Measurements from ENCODE around the gene MED17. TPM values are rescaled to one million over a fixed set of nuclear protein-coding genes. Genes with fewer than 3 reads are reported as not detected.

MED17 gene
- polyA plus RNA-seq, 1 donor from 2014 or later = 82.7 TPM

DNA sequence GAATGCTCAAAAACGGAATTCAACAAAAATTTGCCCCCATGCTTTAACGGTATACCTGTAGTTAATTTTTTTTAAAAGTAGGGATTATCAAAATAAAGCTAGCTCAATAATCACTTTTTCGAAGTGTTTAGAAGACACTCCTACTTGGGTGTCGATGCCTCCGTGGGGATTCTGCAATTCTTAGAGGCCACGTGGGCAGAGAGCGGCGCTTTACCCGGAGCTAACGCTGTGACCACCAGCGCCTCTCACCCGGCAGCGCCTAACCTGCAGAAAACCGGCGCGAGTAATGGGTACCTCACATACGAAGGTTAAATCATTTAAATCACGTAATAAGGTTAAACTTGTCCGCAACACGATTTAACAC, 43.4 kb upstream of the MED17 start:
- Histone ChIP-seq H3K27me3 (ENCODE audit: insufficient read depth, low read depth, low read length) (no peaks in the 10 kb centered on the region), H3K4me2 (ENCODE audit: low read length) (peak overlapping the region; percentile 64), H3K9ac (ENCODE audit: low read length) (peak overlapping the region; percentile 92), H3K79me2 (replicated peaks; ENCODE audit: insufficient read depth, low read length) (peaks cover 46% of the 10 kb centered on the region), H3K9me2 (ENCODE audit: insufficient read depth, low read length) (no peaks in the 10 kb centered on the region), H3K9me3 (ENCODE audit: low read length) (no peaks in the 10 kb centered on the region), H3F3A (ENCODE audit: insufficient read depth, low read length, poor library complexity, severe bottlenecking) (no peaks in the 10 kb centered on the region), H3K27ac (ENCODE audit: low read length) (peak overlapping the region; percentile 91), H2AFZ (ENCODE audit: low read depth, low read length) (peak overlapping the region; percentile 81), H3K4me3 (ENCODE audit: low read length) (peak overlapping the region; percentile 87), H3K36me3 (ENCODE audit: insufficient read depth, low read length) (peaks cover 7% of the 10 kb centered on the region), H4K20me1 (ENCODE audit: insufficient read depth) (no peaks in the 10 kb centered on the region)
- TF ChIP-seq POLR2AphosphoS5 (IDR thresholded peaks at IDR 0.05) = no peak
- TF ChIP-seq TAF1 (IDR thresholded peaks at IDR 0.05; ENCODE audit: low read depth) = no peak
- no peak for TF ChIP-seq SMC3 (conservative IDR thresholded peaks at IDR 0.05; ENCODE audit: poor library complexity)
- TF ChIP-seq MXI1 (conservative IDR thresholded peaks at IDR 0.05; ENCODE audit: poor library complexity, severe bottlenecking) = peak; percentile 97
- no peak for TF ChIP-seq EP300 (conservative IDR thresholded peaks at IDR 0.05; ENCODE audit: poor library complexity, severe bottlenecking)
- TF ChIP-seq EZH2 (IDR thresholded peaks at IDR 0.05; ENCODE audit: borderline replicate concordance, insufficient read depth, low read length, poor library complexity, severe bottlenecking) = no peak
- TF ChIP-seq, protein P1, sequence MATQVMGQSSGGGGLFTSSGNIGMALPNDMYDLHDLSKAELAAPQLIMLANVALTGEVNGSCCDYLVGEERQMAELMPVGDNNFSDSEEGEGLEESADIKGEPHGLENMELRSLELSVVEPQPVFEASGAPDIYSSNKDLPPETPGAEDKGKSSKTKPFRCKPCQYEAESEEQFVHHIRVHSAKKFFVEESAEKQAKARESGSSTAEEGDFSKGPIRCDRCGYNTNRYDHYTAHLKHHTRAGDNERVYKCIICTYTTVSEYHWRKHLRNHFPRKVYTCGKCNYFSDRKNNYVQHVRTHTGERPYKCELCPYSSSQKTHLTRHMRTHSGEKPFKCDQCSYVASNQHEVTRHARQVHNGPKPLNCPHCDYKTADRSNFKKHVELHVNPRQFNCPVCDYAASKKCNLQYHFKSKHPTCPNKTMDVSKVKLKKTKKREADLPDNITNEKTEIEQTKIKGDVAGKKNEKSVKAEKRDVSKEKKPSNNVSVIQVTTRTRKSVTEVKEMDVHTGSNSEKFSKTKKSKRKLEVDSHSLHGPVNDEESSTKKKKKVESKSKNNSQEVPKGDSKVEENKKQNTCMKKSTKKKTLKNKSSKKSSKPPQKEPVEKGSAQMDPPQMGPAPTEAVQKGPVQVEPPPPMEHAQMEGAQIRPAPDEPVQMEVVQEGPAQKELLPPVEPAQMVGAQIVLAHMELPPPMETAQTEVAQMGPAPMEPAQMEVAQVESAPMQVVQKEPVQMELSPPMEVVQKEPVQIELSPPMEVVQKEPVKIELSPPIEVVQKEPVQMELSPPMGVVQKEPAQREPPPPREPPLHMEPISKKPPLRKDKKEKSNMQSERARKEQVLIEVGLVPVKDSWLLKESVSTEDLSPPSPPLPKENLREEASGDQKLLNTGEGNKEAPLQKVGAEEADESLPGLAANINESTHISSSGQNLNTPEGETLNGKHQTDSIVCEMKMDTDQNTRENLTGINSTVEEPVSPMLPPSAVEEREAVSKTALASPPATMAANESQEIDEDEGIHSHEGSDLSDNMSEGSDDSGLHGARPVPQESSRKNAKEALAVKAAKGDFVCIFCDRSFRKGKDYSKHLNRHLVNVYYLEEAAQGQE (IDR thresholded peaks at IDR 0.05; ENCODE audit: borderline replicate concordance) = no peak
- TF ChIP-seq, protein P2, sequence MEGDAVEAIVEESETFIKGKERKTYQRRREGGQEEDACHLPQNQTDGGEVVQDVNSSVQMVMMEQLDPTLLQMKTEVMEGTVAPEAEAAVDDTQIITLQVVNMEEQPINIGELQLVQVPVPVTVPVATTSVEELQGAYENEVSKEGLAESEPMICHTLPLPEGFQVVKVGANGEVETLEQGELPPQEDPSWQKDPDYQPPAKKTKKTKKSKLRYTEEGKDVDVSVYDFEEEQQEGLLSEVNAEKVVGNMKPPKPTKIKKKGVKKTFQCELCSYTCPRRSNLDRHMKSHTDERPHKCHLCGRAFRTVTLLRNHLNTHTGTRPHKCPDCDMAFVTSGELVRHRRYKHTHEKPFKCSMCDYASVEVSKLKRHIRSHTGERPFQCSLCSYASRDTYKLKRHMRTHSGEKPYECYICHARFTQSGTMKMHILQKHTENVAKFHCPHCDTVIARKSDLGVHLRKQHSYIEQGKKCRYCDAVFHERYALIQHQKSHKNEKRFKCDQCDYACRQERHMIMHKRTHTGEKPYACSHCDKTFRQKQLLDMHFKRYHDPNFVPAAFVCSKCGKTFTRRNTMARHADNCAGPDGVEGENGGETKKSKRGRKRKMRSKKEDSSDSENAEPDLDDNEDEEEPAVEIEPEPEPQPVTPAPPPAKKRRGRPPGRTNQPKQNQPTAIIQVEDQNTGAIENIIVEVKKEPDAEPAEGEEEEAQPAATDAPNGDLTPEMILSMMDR (IDR thresholded peaks at IDR 0.05; ENCODE audit: poor library complexity, severe bottlenecking) = peak; percentile 38
- no peak for TF ChIP-seq RAD21 (conservative IDR thresholded peaks at IDR 0.05)

DNA sequence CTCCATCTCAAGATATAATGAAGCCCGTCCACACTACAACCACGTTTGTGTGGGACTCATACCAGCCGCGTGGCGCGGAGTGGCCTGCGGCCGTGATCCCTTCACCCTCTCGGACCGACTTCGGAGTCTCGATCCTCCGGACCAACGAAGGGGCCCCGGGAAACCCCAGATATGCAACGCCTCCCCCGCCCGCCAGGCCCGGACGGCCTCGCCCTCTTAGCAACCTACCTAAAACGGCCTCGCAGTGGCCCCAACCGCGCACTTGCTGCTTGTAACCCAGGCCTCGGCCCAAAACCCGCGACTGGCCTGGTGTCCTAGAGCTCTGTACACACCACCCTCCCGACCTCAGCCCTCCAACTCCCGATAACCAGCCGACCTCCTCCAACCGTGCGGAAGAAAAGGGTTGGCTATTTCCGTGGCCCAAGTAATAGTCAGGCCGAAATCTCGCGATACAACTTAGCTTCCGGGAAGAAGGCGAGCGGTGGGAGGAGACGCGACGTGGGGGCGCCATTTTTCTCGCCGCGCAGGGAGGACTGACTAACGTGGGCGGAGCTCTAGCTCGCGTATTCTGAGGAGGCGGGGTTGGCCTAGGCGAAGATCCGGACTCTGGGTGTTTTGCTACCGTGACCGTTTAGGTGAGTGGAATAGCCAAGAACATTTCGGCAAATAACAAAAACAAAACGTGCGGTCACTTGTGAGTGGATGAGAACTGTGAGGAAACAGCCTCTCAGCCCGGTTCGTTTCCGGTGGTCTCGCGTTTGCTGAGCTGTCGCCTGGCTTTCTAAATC, 42.8 kb upstream of the MED17 start, which contains the start of the genes C11orf54 and TAF1D:
TSS of gene C11orf54 (plus strand) at position 579 of the 788 bp plus-strand sequence. CDS start 5,722 bp downstream, outside the sequence.
TSS of gene TAF1D (minus strand) at position 402 of the 788 bp plus-strand sequence. CDS start 2,191 bp downstream, outside the sequence.
- Histone ChIP-seq H3K9me2 (ENCODE audit: insufficient read depth, low read length) (no peaks in the 10 kb centered on the region), H3K9ac (ENCODE audit: low read length) (peak within 1 kb of the TSS; percentile 92), H3K4me3 (ENCODE audit: low read length) (peak within 1 kb of the TSS; percentile 87), H4K20me1 (ENCODE audit: insufficient read depth) (no peaks in the 10 kb centered on the region), H3F3A (ENCODE audit: insufficient read depth, low read length, poor library complexity, severe bottlenecking) (no peaks in the 10 kb centered on the region), H3K4me2 (ENCODE audit: low read length) (peak within 1 kb of the TSS; percentile 64), H3K36me3 (ENCODE audit: insufficient read depth, low read length) (peaks cover 7% of the 10 kb centered on the region), H3K27me3 (ENCODE audit: insufficient read depth, low read depth, low read length) (no peaks in the 10 kb centered on the region), H3K79me2 (replicated peaks; ENCODE audit: insufficient read depth, low read length) (peaks cover 46% of the 10 kb centered on the region), H3K27ac (ENCODE audit: low read length) (peak within 1 kb of the TSS; percentile 91), H2AFZ (ENCODE audit: low read depth, low read length) (peak within 1 kb of the TSS; percentile 81), H3K9me3 (ENCODE audit: low read length) (no peaks in the 10 kb centered on the region)
- TF ChIP-seq SMC3 (conservative IDR thresholded peaks at IDR 0.05; ENCODE audit: poor library complexity) (peak; percentile 10), RAD21 (conservative IDR thresholded peaks at IDR 0.05) (no peak), MXI1 (conservative IDR thresholded peaks at IDR 0.05; ENCODE audit: poor library complexity, severe bottlenecking) (peak; percentile 93), EZH2 (IDR thresholded peaks at IDR 0.05; ENCODE audit: borderline replicate concordance, insufficient read depth, low read length, poor library complexity, severe bottlenecking) (no peak), TAF1 (IDR thresholded peaks at IDR 0.05; ENCODE audit: low read depth) (no peak), EP300 (conservative IDR thresholded peaks at IDR 0.05; ENCODE audit: poor library complexity, severe bottlenecking) (no peak), POLR2AphosphoS5 (IDR thresholded peaks at IDR 0.05) (peak; percentile 89)
- TF ChIP-seq, protein P1 (IDR thresholded peaks at IDR 0.05; ENCODE audit: borderline replicate concordance) = peak; percentile 70
- TF ChIP-seq, protein P2 (IDR thresholded peaks at IDR 0.05; ENCODE audit: poor library complexity, severe bottlenecking) = no peak
